MM.1S (cell line): Measurements from ENCODE around the gene OPN1MW2.
"Not testable (repeated sequence)": the region's sequence is repeated elsewhere in the genome, so short reads cannot be mapped to it uniquely, and the experiment has no call there.

Experiments
- CTCF ChIP-seq: fragments of 300-600 bp; sonication (generic); IDR thresholded peaks from 2 replicates; pipeline ENCODE4 v1.5.1; 2016; ENCODE audit warnings: antibody characterized with exemption, low read length, mixed read lengths
- EZH2 ChIP-seq: fragments of 300-600 bp; sonication (generic); optimal IDR thresholded peaks from 2 replicates; pipeline ENCODE3; 2017; ENCODE audit warnings: low read depth, mild to moderate bottlenecking, antibody characterized with exemption, low read length, mixed read lengths
- EZH2phosphoT487 ChIP-seq: fragments of 300-600 bp; sonication (generic); IDR thresholded peaks from 2 replicates; pipeline ENCODE4 v1.6.1; 2018; ENCODE audit warnings: antibody characterized with exemption, low read length

DNA sequence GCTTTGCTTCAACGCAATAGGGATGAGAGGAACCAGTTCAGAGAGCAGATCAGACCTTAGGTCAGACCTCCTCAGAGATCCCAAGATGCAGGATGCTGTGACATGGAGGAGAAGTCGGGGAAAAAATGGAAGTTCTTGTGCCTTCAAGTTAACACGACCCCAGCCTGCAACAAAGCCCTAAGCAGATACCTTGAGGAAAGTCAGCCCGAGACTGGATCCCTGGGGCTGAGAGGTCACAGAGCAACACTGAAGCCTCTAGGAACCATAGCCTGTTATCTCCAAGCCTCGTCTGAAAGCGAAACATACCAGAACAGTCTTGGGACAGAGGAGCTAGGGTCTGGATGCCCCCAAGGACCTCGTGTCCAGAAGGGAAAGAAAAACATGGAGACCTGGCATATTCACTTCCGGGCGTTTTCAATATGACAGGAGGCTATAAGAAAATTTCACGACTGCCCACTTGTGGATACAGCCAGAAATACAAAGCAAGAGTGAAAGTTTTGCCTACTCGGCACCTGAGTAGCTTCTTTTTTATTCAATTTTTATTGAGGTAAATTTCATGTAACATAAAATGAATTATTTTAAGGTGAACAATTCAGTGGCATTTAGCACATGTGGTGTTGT, 19.5 kb downstream of the OPN1MW2 start:
- TF ChIP-seq CTCF, EZH2phosphoT487, EZH2: not testable (repeated sequence)
